Measurements from ENCODE around the gene RRP12. TPM values are rescaled to one million over a fixed set of nuclear protein-coding genes. Genes with fewer than 3 reads are reported as not detected.
"Not testable (repeated sequence)": the region's sequence is repeated elsewhere in the genome, so short reads cannot be mapped to it uniquely, and the experiment has no call there.

The RRP12 gene
- total RNA-seq, 2 donors from 2014 or later, result 7.6 to 27.2 TPM

DNA sequence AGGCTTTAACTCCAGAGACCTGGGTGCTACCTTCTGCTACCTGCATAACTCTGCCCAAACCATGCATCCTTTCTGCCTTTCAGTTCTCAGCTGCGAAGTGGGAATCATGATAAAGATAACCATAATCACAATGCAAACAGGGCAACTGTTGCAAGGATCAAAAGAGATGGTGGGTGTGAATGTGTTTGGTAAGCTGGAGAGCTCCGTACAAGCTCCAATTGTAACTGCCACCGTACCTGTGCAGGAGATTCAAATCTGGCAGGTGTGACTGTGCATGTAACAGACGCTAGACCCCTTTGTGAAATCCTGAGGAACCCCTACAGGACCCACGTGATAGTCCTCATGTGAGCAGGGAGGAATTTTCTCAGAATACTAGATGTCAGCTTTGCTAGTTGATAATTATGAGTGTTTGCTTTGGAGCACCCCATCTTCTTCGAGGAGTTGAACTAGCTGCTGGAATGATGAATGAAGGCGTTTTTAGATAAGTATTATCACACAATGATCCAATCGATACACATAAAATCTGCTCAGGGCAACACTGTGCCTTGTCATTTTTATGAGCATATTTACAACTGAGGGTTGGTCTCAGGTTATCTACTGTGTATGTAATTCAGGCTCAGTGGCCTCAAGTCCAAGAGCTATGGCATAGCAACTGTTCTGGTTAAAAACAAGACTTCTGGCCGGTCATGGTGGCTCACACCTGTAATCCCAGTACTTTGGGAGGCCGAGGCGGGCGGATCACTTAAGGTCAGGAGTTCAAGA, 51.2 kb downstream of the RRP12 start:
- intact Hi-C loops (cut with DNase I), result no loop called here
- ATAC-seq (no peak), DNase-seq (no peak)

GRCh38 chr10:97347317-97347716, 53.8 kb downstream of the RRP12 start:
- DNase-seq (no peak), ATAC-seq (no peak)
- intact Hi-C loops (cut with DNase I), result no loop called here

- DNase-seq; intact Hi-C loops (cut with DNase I); ATAC-seq: not testable (repeated sequence)
Measured at GRCh38 chr10:97343664-97344063, 57.5 kb downstream of the RRP12 start.

DNA sequence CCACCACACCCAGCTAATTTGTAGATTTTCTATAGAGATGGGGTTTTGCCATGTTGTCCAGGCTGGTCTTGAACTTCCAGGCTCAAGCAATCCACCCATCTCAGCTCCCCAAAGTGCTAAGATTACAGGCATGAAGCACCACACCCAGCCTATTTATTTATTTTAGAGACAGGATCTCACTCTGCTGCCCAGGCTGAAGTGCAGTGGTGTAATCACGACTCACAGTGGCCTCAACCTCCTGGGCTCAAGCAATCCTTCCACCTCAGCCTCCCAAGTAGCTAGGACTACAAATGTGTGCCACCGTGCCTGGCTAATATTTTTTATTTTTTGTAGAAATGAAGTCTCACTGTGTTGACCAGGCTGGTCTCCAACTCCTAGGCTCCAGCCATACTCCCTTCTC, 59.7 kb downstream of the RRP12 start:
- intact Hi-C loops (cut with DNase I), result no loop called here
- ATAC-seq, result no peak
- DNase-seq, result no peak

DNA sequence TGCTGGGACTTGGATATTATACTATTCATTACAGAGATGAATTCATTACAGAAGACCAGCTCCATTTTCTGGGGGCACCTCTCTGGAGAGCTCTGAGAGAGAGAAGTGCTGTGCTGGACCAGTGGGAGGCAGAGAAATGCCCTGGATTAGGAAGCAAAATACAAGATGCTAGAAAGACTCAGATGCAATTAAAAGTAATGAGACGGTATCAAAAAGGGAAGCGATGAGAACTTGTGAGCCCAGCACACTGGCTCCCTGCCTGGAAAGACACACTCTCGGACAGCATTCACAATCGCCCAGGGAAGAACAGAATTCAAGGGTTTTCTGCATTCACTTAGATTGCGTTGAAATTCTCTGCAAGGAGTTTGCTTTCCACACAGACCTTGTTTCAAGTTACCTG, 63.1 kb downstream of the RRP12 start:
- ATAC-seq, result no peak
- intact Hi-C loops (cut with DNase I), result loop anchor here in 1 of 2 donors (10.0 kb wide), 1 partner anchor 53 kb away; no protein-coding TSS in a partner anchor
- no peak for DNase-seq

DNA sequence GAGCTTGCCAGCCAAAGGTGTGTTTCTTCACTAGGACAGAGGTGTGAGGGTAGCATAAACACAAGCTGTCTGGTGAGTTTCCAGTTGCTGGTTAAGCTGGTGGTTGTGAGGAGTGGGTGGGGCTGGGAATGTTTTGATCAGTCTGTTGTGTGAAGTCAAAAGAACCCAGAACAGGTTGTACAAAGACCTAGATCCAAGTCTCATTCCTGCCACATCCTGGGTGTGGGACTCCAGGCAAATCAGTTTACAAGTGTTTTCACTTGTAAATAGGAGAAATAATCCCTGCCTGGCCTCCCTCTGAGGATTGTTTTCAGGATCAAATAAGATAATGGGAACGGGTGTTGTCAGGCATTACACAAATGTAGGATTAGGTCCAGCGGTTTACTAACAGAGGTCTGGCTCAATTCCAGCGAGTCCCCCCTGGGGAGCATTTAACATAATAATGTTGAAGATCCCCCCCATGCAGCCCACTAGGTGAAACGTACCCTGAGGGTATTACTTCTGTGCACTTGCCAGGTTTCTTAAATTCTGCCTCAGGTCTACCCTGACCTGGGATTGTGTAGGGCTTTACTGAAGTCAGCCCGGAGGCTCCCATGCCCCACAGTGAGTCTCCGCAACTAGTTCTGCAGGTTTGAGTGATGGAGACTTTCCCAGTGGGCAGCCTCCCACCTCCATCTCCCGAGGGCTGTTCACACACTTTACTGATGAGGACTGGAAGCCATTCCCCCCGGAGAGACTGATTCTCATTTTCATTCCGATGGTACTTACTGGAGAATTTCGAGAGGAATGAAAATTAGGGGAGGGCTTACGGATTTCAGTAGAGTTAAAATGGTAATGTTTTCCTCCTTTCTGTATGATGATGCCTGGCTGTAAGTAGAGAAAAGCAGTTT, 64.0 kb downstream of the RRP12 start:
- ATAC-seq, result no peak
- intact Hi-C loops (cut with DNase I), result loop anchor here in 1 of 2 donors (10.0 kb wide), 1 partner anchor 52 kb away; no protein-coding TSS in a partner anchor

DNA sequence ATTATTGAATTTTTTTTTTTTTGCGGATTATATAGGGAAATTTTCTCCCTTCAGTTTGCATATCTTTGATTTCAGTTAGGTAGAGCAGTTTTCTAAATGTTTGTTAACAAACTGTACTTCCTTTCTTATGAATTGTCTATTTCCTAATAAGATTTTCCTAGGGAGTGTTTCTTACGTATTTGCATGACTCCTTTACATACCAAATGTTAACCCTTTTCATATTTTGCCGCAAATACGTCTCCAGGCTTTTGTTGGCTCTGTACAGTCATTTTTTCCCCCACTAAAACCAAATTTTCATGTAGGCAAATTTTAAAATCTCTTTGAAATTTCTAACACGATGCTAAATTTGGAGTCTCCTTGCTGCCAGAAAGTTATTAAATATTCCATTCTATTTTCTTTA, 64.7 kb downstream of the RRP12 start:
- intact Hi-C loops (cut with DNase I), result loop anchor here in 1 of 2 donors (10.0 kb wide), 1 partner anchor 52 kb away; no protein-coding TSS in a partner anchor
- ATAC-seq, result no peak

More for the DNA sequence above, 64.0 kb downstream of the RRP12 start:
- DNase-seq, result no peak

GRCh38 chr10:97336006-97336405, 65.1 kb downstream of the RRP12 start:
- ATAC-seq (no peak), DNase-seq (no peak)
- intact Hi-C loops (cut with DNase I), result loop anchor here in 1 of 2 donors (10.0 kb wide), 1 partner anchor 51 kb away; no protein-coding TSS in a partner anchor

More for the DNA sequence above, 64.7 kb downstream of the RRP12 start:
- no peak for DNase-seq

- intact Hi-C loops (cut with DNase I), result loop anchor here in 1 of 2 donors (10.0 kb wide), 1 partner anchor 50 kb away; no protein-coding TSS in a partner anchor
- ATAC-seq (no peak), DNase-seq (no peak)
Measured at GRCh38 chr10:97335188-97335619, 65.9 kb downstream of the RRP12 start.

DNA sequence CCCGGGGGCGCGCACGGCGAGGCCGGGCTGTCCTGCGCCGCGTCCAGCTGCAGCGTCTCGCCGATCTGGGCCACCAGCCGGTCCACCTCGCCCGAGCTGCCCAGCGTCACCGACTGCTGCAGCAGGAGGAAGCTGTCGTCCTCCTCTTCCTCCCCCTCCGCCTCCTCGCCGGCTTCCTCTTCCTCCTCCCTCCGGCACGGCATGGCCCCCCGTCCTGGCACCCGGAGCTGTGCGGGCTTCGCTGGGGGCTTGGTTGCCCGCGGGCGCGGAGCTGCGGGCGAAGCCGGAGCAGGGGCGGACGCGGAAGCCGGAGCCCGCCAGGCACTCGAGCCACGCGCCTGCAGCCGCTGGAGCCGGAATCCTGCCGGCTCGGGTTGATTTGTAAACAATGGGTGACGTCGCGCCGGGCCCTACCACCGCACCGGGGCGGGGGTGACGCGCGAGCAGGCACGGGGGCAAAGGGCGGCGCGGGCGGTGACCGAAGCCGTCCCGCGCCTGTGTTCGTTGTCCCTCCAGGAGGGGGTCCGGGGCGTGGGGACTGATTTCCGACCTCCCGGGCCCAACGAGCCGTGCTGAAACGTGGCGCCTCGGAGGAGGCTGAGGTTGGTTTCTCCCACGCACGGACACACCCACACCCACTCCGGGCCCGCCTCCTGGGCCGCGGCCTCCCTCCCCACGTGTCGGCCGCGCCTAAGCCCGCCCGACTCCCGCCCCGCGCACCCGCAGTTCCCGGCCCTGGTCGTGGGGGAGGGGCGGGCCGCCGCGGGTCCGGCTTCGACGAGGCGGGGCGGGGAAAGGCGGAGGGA, 66.6 kb downstream of the RRP12 start, which contains the start of gene FRAT2:
TSS of gene FRAT2 (minus strand) at position 360 of the 806 bp plus-strand sequence. CDS start at position 203, 157 bp downstream.
- peak; percentile 97 for ATAC-seq
- intact Hi-C loops (cut with DNase I), result loop anchor here (5.0 to 10.0 kb wide), 2 partner anchors 42 to 50 kb away; partner anchors contain the start of gene ARHGAP19 (in 1 of the 2)
- DNase-seq, result peak; percentile 91

GRCh38 chr10:97333601-97334369, 67.4 kb downstream of the RRP12 start:
- intact Hi-C loops (cut with DNase I), result loop anchor here (2.0 to 10.0 kb wide), 3 partner anchors 41 to 55 kb away; partner anchors contain the start of gene ARHGAP19 (in 1 of the 2)
- DNase-seq (peak; percentile 66), ATAC-seq (peak; percentile 4 to 24)

GRCh38 chr10:97333351-97333600, 67.9 kb downstream of the RRP12 start:
- intact Hi-C loops (cut with DNase I), result loop anchor here (2.0 to 10.0 kb wide), 3 partner anchors 41 to 54 kb away; partner anchors contain the start of gene ARHGAP19 (in 1 of the 2)
- DNase-seq (no peak), ATAC-seq (no peak)

DNA sequence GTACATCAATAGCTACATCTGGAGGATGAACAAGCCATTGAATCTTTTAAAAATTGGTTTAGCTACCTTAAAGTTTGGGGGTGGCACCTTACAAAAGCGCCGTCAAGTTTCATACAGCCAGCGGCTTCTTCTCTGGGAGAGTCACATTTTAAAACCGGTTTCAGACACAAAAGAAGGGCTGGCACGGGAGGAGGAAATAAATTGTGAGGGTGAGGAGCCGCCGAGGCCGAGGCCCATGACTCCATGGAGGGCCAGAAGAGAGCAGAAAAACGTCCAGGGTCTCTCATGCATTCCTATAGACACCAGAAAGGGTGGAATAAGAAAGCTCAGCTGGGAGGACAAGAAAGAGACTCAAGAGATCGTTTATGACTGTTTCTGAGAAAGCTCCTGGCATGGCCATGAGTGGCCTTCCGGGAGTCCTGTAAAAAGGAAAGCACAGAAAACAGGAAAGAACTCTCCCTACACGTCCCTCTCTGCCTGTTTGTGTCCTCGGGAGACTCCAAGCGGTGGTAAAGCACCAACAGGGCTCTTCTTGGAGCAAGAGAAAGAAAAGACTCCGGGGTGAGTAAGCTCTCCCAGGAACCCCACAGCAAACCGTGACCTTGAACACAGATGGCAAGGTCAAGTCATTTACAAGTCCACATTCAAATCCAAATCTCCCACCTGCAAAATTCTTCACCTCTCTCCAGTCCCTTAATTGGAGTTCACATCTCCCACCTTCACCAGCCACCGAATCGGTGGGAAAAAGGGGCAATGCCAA, 68.4 kb downstream of the RRP12 start:
- intact Hi-C loops (cut with DNase I), result loop anchor here (2.0 to 10.0 kb wide), 3 partner anchors 40 to 54 kb away; partner anchors contain the start of gene ARHGAP19 (in 1 of the 2)
- ATAC-seq (peak; percentile 16 to 34), DNase-seq (peak; percentile 41)

DNA sequence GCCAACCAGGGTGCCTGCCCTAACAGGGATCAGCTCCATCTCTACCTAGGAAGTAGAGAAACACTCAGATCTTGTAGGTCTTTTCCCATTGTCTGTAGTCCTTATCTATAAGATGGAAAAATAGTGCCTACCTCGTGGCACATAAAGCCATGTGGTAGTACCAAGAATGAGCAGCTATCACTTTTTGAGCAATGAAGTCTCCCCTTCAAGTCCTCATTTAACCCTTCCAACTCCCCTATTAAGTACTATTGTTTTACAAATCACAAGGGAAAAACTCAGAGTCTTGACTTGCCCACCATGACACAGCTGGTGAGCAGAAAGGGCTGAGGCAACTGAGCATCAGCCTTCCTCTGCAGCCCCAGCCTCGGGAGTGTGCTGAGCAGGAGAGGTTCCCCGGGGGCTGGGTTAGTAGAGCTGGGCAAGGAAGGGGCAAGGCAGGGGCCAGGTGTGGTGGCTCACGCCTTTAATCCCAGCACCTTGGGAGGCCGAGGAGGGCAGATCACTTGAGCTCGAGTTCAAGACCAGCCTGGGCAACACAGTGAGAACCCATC, 69.9 kb downstream of the RRP12 start:
- no peak for ATAC-seq
- no peak for DNase-seq
- intact Hi-C loops (cut with DNase I), result loop anchor here (5.0 to 10.0 kb wide), 2 partner anchors 39 to 46 kb away; partner anchors contain the start of gene ARHGAP19 (in 1 of the 2)

GRCh38 chr10:97329766-97330165, 71.4 kb downstream of the RRP12 start:
- no peak for DNase-seq
- intact Hi-C loops (cut with DNase I), result loop anchor here (5.0 to 10.0 kb wide), 2 partner anchors 37 to 45 kb away; partner anchors contain the start of gene ARHGAP19 (in 1 of the 2)
- ATAC-seq, result no peak

GRCh38 chr10:97328646-97329453, 72.3 kb downstream of the RRP12 start:
- intact Hi-C loops (cut with DNase I), result no loop called here
- DNase-seq (no peak), ATAC-seq (no peak)

All from left cardiac atrium (tissue), 4 donors.